H9 (cell line): Measurements from ENCODE around the gene PCARE. TPM values are rescaled to one million over a fixed set of nuclear protein-coding genes. Genes with fewer than 3 reads are reported as not detected.

Experiments
- DNase-seq: peaks from one replicate; pipeline ENCODE4 v3.0.0-alpha.2; 2017
- H2AFZ ChIP-seq: one replicate; pipeline ENCODE4 v1.6.1; 2013; ENCODE audit warnings: mild to moderate bottlenecking, low read length, control low read depth, moderate library complexity
- H2AK5ac ChIP-seq: 2 replicates; pipeline ENCODE4 v1.6.1; 2013; ENCODE audit warnings: low read length, control low read depth, mixed read lengths; ENCODE audit not compliant: insufficient read length
- H2BK120ac ChIP-seq: one replicate; pipeline ENCODE4 v1.6.1; 2013; ENCODE audit warnings: low read depth, mild to moderate bottlenecking, low read length, control low read depth, inconsistent platforms; ENCODE audit not compliant: poor library complexity, severe bottlenecking
- H2BK12ac ChIP-seq: 2 replicates; pipeline ENCODE4 v1.6.1; 2013; ENCODE audit warnings: low read length, control low read depth, mixed read lengths, low read depth; ENCODE audit not compliant: insufficient read length
- H2BK15ac ChIP-seq: 2 replicates; pipeline ENCODE4 v1.6.1; 2013; ENCODE audit warnings: low read depth, low read length, control low read depth
- H2BK20ac ChIP-seq: one replicate; pipeline ENCODE4 v1.6.1; 2013; ENCODE audit warnings: low read depth, mild to moderate bottlenecking, low read length, control low read depth, inconsistent platforms; ENCODE audit not compliant: poor library complexity, severe bottlenecking
- H2BK5ac ChIP-seq: 2 replicates; pipeline ENCODE4 v1.6.1; 2013; ENCODE audit warnings: low read length, control low read depth, mixed read lengths; ENCODE audit not compliant: insufficient read length
- H3K14ac ChIP-seq: 2 replicates; pipeline ENCODE4 v1.6.1; 2013; ENCODE audit warnings: low read length, control low read depth; ENCODE audit not compliant: insufficient read depth
- H3K18ac ChIP-seq: 2 replicates; pipeline ENCODE4 v1.6.1; 2013; ENCODE audit warnings: low read depth, mild to moderate bottlenecking, mixed read lengths, low read length, control low read depth; ENCODE audit not compliant: insufficient read length
- H3K23ac ChIP-seq: 2 replicates; pipeline ENCODE4 v1.6.1; 2013; ENCODE audit warnings: low read length, control low read depth, mixed read lengths, low read depth; ENCODE audit not compliant: insufficient read length
- H3K23me2 ChIP-seq: 2 replicates; pipeline ENCODE4 v1.6.1; 2013; ENCODE audit warnings: low read depth, mild to moderate bottlenecking, mixed read lengths, low read length, control low read depth; ENCODE audit not compliant: insufficient read length, poor library complexity, severe bottlenecking
- H3K27ac ChIP-seq: 2 replicates; pipeline ENCODE4 v1.5.1; 2013; ENCODE audit warnings: low read length, control low read depth, mixed read lengths, low read depth; ENCODE audit not compliant: insufficient read length
- H3K27me3 ChIP-seq: 2 replicates; pipeline ENCODE4 v1.6.1; 2013; ENCODE audit warnings: low read length, control low read depth, inconsistent platforms; ENCODE audit not compliant: insufficient read depth
- H3K4ac ChIP-seq: 2 replicates; pipeline ENCODE4 v1.6.1; 2013; ENCODE audit warnings: low read depth, mild to moderate bottlenecking, control low read depth, inconsistent platforms, low read length, moderate library complexity
- H3K4me1 ChIP-seq: 2 replicates; pipeline ENCODE4 v1.6.1; 2013; ENCODE audit warnings: low read length, control low read depth, inconsistent platforms; ENCODE audit not compliant: insufficient read depth
- H3K4me2 ChIP-seq: 2 replicates; pipeline ENCODE4 v1.6.1; 2013; ENCODE audit warnings: low read length, control low read depth, mixed read lengths; ENCODE audit not compliant: insufficient read length, insufficient read depth
- H3K56ac ChIP-seq: 2 replicates; pipeline ENCODE4 v1.6.1; 2013; ENCODE audit warnings: low read depth, mild to moderate bottlenecking, mixed read lengths, low read length, control low read depth; ENCODE audit not compliant: insufficient read length
- H3K79me1 ChIP-seq: 2 replicates; pipeline ENCODE4 v1.6.1; 2013; ENCODE audit warnings: low read depth, mild to moderate bottlenecking, moderate library complexity, low read length, control low read depth, inconsistent platforms; ENCODE audit not compliant: insufficient read depth, poor library complexity, severe bottlenecking
- H3K79me2 ChIP-seq: 2 replicates; pipeline ENCODE4 v1.6.1; 2013; ENCODE audit warnings: low read length, control low read depth, inconsistent platforms; ENCODE audit not compliant: insufficient read depth
- H3K9ac ChIP-seq: 2 replicates; pipeline ENCODE4 v1.6.1; 2013; ENCODE audit warnings: low read length, control low read depth, mixed read lengths; ENCODE audit not compliant: insufficient read length; ENCODE audit errors: extremely low read depth
- H3K9me3 ChIP-seq: one replicate; pipeline ENCODE4 v1.6.1; 2013; ENCODE audit warnings: low read depth, low read length, inconsistent platforms; ENCODE audit not compliant: control insufficient read depth
- H3T11ph ChIP-seq: one replicate; pipeline ENCODE4 v1.6.1; 2013; ENCODE audit warnings: mild to moderate bottlenecking, low read length, control low read depth, inconsistent platforms
- H4K20me1 ChIP-seq: one replicate; pipeline ENCODE4 v1.6.1; 2013; ENCODE audit not compliant: control insufficient read depth, insufficient read length, insufficient read depth
- H4K5ac ChIP-seq: 2 replicates; pipeline ENCODE4 v1.6.1; 2013; ENCODE audit warnings: low read depth, mild to moderate bottlenecking, mixed read lengths, low read length, control low read depth; ENCODE audit not compliant: insufficient read length
- H4K8ac ChIP-seq: replicated peaks from 2 replicates; pipeline ENCODE4 v1.6.1; 2013; ENCODE audit warnings: low read length, control low read depth, mixed read lengths, low read depth; ENCODE audit not compliant: insufficient read length
- H4K91ac ChIP-seq: 2 replicates; pipeline ENCODE4 v1.6.1; 2013; ENCODE audit warnings: low read depth, mild to moderate bottlenecking, moderate library complexity, mixed read lengths, low read length, control low read depth; ENCODE audit not compliant: insufficient read length
- H3K27ac Mint-ChIP-seq, 3 experiments: 2 replicates in 2 of 3; 3 replicates in 1 of 3; pipeline ENCODE4 v1.8.0; 2020 to 2021; ENCODE audit warnings: mixed read lengths in 3 of 3, mild to moderate bottlenecking in 1 of 3, moderate library complexity in 1 of 3
- H3K27me3 Mint-ChIP-seq: 2 replicates; pipeline ENCODE4 v1.8.0; 2021; ENCODE audit warnings: low read depth, mild to moderate bottlenecking, moderate library complexity, mixed read lengths
- H3K36me3 Mint-ChIP-seq, 3 experiments: 2 replicates in 2 of 3; 3 replicates in 1 of 3; pipeline ENCODE4 v1.8.0; 2020 to 2021; ENCODE audit warnings: low read depth in 3 of 3, mixed read lengths in 3 of 3; ENCODE audit not compliant: insufficient read depth in 1 of 3
- H3K4me1 Mint-ChIP-seq, 2 experiments: 2 replicates each; pipeline ENCODE4 v1.8.0; 2020; ENCODE audit warnings: mixed read lengths in 2 of 2
- H3K4me3 Mint-ChIP-seq, 2 experiments: 2 replicates in 1 of 2; 3 replicates in 1 of 2; pipeline ENCODE4 v1.8.0; 2020 to 2021; ENCODE audit warnings: mild to moderate bottlenecking in 2 of 2, mixed read lengths in 2 of 2, moderate library complexity in 1 of 2
- H3K9me3 Mint-ChIP-seq, 2 experiments: 2 replicates in 1 of 2; 3 replicates in 1 of 2; pipeline ENCODE4 v1.8.0; 2020; ENCODE audit warnings: mild to moderate bottlenecking in 2 of 2, mixed read lengths in 2 of 2, moderate library complexity in 1 of 2
- WGBS: extraction: QIAGEN DNeasy Blood & Tissue Kit; methylation state at CpG from one replicate; pipeline ENCODE4 v1.1.7; 2013; ENCODE audit warnings: missing lambda C conversion rate, low lambda C conversion rate, mixed read lengths; ENCODE audit not compliant: insufficient read length; ENCODE audit errors: extremely low coverage; 5-methylcytosine and 5-hydroxymethylcytosine counted together
- total RNA-seq: library from RNA; stranded (reverse); gene quantifications from 2 replicates; pipeline ENCODE4 v1.2.1, GENCODE V29; 2021
- TF ChIP-seq, protein P1 (sequence below): fragments of 200-600 bp; sonication (generic); conservative IDR thresholded peaks from 3 replicates; pipeline ENCODE4 v1.8.0; 2021; ENCODE audit warnings: antibody characterized with exemption, mild to moderate bottlenecking

PCARE gene
- total RNA-seq, 1 experiment from 2014 or later, result not detected

- H2BK20ac ChIP-seq, result no peak overlapping the region
- no peak overlapping the region for H3K18ac ChIP-seq
- no peak overlapping the region for H3T11ph ChIP-seq
- H2BK12ac ChIP-seq, result no peak overlapping the region
- no peak overlapping the region for H4K91ac ChIP-seq
- no peaks in the 10 kb centered on the region for H3K79me2 ChIP-seq
- H4K20me1 ChIP-seq, result no peaks in the 10 kb centered on the region
- no peak overlapping the region for H3K23ac ChIP-seq
- Mint-ChIP-seq H3K27me3 (no peaks in the 10 kb centered on the region; the same call in 1 of the 2 replicates), H3K36me3 (no peaks in the 10 kb centered on the region; a peak in 1 of 7 replicates), H3K4me1 (peaks cover 15% of the 10 kb centered on the region in 2 experiments), H3K9me3 (no peaks in the 10 kb centered on the region), H3K27ac (no peak overlapping the region), H3K4me3 (no peak overlapping the region)
- H3K4me1 ChIP-seq, result peaks cover 3% of the 10 kb centered on the region; the same call in 1 of the 2 replicates
- WGBS, result no CpG with 5 or more reads among the region's 4 CpGs
- H3K9ac ChIP-seq, result no peak overlapping the region
- TF ChIP-seq, protein P1, sequence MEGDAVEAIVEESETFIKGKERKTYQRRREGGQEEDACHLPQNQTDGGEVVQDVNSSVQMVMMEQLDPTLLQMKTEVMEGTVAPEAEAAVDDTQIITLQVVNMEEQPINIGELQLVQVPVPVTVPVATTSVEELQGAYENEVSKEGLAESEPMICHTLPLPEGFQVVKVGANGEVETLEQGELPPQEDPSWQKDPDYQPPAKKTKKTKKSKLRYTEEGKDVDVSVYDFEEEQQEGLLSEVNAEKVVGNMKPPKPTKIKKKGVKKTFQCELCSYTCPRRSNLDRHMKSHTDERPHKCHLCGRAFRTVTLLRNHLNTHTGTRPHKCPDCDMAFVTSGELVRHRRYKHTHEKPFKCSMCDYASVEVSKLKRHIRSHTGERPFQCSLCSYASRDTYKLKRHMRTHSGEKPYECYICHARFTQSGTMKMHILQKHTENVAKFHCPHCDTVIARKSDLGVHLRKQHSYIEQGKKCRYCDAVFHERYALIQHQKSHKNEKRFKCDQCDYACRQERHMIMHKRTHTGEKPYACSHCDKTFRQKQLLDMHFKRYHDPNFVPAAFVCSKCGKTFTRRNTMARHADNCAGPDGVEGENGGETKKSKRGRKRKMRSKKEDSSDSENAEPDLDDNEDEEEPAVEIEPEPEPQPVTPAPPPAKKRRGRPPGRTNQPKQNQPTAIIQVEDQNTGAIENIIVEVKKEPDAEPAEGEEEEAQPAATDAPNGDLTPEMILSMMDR, result no peak
- no peak overlapping the region for H3K4ac ChIP-seq
- no peaks in the 10 kb centered on the region for H3K9me3 ChIP-seq
- no peak overlapping the region for H3K14ac ChIP-seq
- no peak overlapping the region for H2BK5ac ChIP-seq
- no peak overlapping the region for H4K5ac ChIP-seq
- H3K56ac ChIP-seq, result no peak overlapping the region
- H4K8ac ChIP-seq, result no peak overlapping the region
- no peaks in the 10 kb centered on the region for H3K23me2 ChIP-seq
- no peaks in the 10 kb centered on the region for H3K27me3 ChIP-seq
- no peak overlapping the region for H2BK15ac ChIP-seq
- no peak overlapping the region for H3K27ac ChIP-seq
- no peak overlapping the region for H3K4me2 ChIP-seq
- no peak for DNase-seq
- H2AFZ ChIP-seq, result no peak overlapping the region
- H3K79me1 ChIP-seq, result no peaks in the 10 kb centered on the region
- H2AK5ac ChIP-seq, result no peak overlapping the region
- H2BK120ac ChIP-seq, result no peak overlapping the region
Measured at GRCh38 chr2:29039718-29040480, 34.4 kb downstream of the PCARE start.
